Measurements from ENCODE around the gene TRIB2. TPM values are rescaled to one million over a fixed set of nuclear protein-coding genes. Genes with fewer than 3 reads are reported as not detected.

The TRIB2 gene
- polyA plus RNA-seq, 1 of the 3 experiments (the other 2 are of a cell fraction), result 27.5 TPM

DNA sequence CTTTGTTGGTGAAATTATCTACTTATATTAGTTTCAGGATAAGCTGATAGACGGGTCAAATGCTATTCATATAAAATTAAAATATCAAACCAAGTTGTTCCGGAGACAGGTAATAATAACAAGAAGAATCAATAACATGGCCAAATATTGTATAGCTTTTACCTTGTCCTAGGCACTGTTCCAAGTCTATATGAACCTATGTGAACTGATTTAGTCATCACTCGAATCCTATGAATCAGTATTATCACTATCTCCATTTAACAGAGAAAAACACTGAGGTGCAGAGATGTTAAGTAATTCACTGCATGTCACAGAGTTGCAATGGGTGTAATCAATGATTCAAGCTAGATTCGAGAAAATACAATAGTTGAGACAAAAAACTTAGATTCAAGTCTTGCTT, 40.0 kb upstream of the TRIB2 start:
- no peaks in the 10 kb centered on the region for H3K79me2 ChIP-seq (ENCODE audit: insufficient read depth)
- WGBS (ENCODE audit: low lambda C conversion rate), result 66% methylated on average over 4 of the region's 4 CpGs
- H3K27me3 ChIP-seq (ENCODE audit: insufficient read depth), result no peaks in the 10 kb centered on the region
- H4K20me1 ChIP-seq (ENCODE audit: insufficient read depth), result no peaks in the 10 kb centered on the region
- no peak for TF ChIP-seq EP300 (IDR thresholded peaks at IDR 0.05; ENCODE audit: borderline replicate concordance in 1 of 2, low read depth in 1 of 2, low read length in 1 of 2)
- no peak overlapping the region for H2AFZ ChIP-seq (ENCODE audit: low read depth)
- H3K36me3 ChIP-seq (replicated peaks in 1 of 2; ENCODE audit: control insufficient read depth in 1 of 2, insufficient read depth in 2 of 2, low read length in 1 of 2), result no peaks in the 10 kb centered on the region
- no peaks in the 10 kb centered on the region for H3K9me3 ChIP-seq
- ChIA-PET POLR2A (no interaction called here), CTCF (no interaction called here)
- DNase-seq, result no peak
- no peak overlapping the region for H3K27ac ChIP-seq (ENCODE audit: low read depth in 2 of 2, low read length in 1 of 2)
- no peaks in the 10 kb centered on the region for H3K9me2 ChIP-seq
- no peak overlapping the region for H3K9ac ChIP-seq
- no peak overlapping the region for H3K4me2 ChIP-seq
- no peaks in the 10 kb centered on the region for H3F3A ChIP-seq (replicated peaks; ENCODE audit: insufficient read depth)
- H3K4me1 ChIP-seq (ENCODE audit: control insufficient read depth in 1 of 2, insufficient read depth in 2 of 2, low read depth in 1 of 2, low read length in 1 of 2), result no peaks in the 10 kb centered on the region
- H3K4me3 ChIP-seq (ENCODE audit: low read depth in 2 of 2, low read length in 1 of 2), result no peak overlapping the region

DNA sequence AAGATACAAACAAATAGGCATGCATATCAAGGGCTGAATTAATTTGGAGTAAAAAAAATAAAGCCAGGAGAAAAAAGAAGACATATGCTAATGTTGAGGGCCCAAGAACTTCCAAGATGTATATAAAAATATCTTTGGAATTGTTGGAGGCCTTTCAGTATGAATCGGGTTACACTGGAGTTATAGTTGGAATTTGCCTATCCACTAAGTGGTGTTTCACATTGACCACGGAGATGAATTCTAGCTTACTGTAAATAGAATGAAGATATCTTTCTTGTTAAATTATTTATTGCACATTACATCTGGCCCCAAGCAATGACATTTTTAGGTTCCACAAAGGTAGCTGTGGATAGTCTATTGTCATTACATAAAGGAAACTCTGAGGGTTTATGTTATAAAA, 38.5 kb upstream of the TRIB2 start:
- ChIA-PET POLR2A (no interaction called here), CTCF (interaction anchor here (0.5 to 1.9 kb wide), 2 partner anchors 12 to 309 kb away, joined by 3 to 4 read pairs; no protein-coding TSS in a partner anchor)
- H2AFZ ChIP-seq (ENCODE audit: low read depth), result no peak overlapping the region
- no peak overlapping the region for H3K4me3 ChIP-seq (ENCODE audit: low read depth in 2 of 2, low read length in 1 of 2)
- H3K9me2 ChIP-seq, result no peaks in the 10 kb centered on the region
- TF ChIP-seq CHD2 (IDR thresholded peaks at IDR 0.05; ENCODE audit: low read length, partially characterized antibody), result no peak
- TF ChIP-seq YY1 (IDR thresholded peaks at IDR 0.05; ENCODE audit: low read depth), result no peak
- no peak for TF ChIP-seq ELF1 (IDR thresholded peaks at IDR 0.05)
- TF ChIP-seq, protein P1, sequence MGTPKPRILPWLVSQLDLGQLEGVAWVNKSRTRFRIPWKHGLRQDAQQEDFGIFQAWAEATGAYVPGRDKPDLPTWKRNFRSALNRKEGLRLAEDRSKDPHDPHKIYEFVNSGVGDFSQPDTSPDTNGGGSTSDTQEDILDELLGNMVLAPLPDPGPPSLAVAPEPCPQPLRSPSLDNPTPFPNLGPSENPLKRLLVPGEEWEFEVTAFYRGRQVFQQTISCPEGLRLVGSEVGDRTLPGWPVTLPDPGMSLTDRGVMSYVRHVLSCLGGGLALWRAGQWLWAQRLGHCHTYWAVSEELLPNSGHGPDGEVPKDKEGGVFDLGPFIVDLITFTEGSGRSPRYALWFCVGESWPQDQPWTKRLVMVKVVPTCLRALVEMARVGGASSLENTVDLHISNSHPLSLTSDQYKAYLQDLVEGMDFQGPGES (IDR thresholded peaks at IDR 0.05; ENCODE audit: low read depth, low read length), result no peak
- TF ChIP-seq, protein P2, sequence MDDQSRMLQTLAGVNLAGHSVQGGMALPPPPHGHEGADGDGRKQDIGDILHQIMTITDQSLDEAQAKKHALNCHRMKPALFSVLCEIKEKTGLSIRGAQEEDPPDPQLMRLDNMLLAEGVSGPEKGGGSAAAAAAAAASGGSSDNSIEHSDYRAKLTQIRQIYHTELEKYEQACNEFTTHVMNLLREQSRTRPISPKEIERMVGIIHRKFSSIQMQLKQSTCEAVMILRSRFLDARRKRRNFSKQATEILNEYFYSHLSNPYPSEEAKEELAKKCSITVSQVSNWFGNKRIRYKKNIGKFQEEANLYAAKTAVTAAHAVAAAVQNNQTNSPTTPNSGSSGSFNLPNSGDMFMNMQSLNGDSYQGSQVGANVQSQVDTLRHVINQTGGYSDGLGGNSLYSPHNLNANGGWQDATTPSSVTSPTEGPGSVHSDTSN (IDR thresholded peaks at IDR 0.05), result no peak
- no peak for TF ChIP-seq RAD21 (IDR thresholded peaks at IDR 0.05; ENCODE audit: low read length)
- TF ChIP-seq TEAD4 (IDR thresholded peaks at IDR 0.05; ENCODE audit: borderline replicate concordance, insufficient read depth), result no peak
- TF ChIP-seq, protein P3, sequence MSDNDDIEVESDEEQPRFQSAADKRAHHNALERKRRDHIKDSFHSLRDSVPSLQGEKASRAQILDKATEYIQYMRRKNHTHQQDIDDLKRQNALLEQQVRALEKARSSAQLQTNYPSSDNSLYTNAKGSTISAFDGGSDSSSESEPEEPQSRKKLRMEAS (IDR thresholded peaks at IDR 0.05; ENCODE audit: low read depth), result no peak
- TF ChIP-seq, protein P4, sequence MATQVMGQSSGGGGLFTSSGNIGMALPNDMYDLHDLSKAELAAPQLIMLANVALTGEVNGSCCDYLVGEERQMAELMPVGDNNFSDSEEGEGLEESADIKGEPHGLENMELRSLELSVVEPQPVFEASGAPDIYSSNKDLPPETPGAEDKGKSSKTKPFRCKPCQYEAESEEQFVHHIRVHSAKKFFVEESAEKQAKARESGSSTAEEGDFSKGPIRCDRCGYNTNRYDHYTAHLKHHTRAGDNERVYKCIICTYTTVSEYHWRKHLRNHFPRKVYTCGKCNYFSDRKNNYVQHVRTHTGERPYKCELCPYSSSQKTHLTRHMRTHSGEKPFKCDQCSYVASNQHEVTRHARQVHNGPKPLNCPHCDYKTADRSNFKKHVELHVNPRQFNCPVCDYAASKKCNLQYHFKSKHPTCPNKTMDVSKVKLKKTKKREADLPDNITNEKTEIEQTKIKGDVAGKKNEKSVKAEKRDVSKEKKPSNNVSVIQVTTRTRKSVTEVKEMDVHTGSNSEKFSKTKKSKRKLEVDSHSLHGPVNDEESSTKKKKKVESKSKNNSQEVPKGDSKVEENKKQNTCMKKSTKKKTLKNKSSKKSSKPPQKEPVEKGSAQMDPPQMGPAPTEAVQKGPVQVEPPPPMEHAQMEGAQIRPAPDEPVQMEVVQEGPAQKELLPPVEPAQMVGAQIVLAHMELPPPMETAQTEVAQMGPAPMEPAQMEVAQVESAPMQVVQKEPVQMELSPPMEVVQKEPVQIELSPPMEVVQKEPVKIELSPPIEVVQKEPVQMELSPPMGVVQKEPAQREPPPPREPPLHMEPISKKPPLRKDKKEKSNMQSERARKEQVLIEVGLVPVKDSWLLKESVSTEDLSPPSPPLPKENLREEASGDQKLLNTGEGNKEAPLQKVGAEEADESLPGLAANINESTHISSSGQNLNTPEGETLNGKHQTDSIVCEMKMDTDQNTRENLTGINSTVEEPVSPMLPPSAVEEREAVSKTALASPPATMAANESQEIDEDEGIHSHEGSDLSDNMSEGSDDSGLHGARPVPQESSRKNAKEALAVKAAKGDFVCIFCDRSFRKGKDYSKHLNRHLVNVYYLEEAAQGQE (IDR thresholded peaks at IDR 0.05; ENCODE audit: low read depth, low read length), result no peak
- TF ChIP-seq EP300 (IDR thresholded peaks at IDR 0.05; ENCODE audit: borderline replicate concordance in 1 of 2, low read depth in 1 of 2, low read length in 1 of 2), result no peak
- no peak for TF ChIP-seq FOXJ3 (CRISPR knock-in tag; IDR thresholded peaks at IDR 0.05)
- no peak for TF ChIP-seq RXRA (IDR thresholded peaks at IDR 0.05; ENCODE audit: borderline replicate concordance, low read depth)
- TF ChIP-seq GATA2 (CRISPR knock-in tag; IDR thresholded peaks at IDR 0.05), result no peak
- no peak for TF ChIP-seq SMC3 (IDR thresholded peaks at IDR 0.05; ENCODE audit: low read depth, low read length)
- H3K27ac ChIP-seq (ENCODE audit: low read depth in 2 of 2, low read length in 1 of 2), result no peak overlapping the region
- no peak overlapping the region for H3K9ac ChIP-seq
- no peak overlapping the region for H3K4me2 ChIP-seq
- H3K36me3 ChIP-seq (replicated peaks in 1 of 2; ENCODE audit: control insufficient read depth in 1 of 2, insufficient read depth in 2 of 2, low read length in 1 of 2), result no peaks in the 10 kb centered on the region
- H4K20me1 ChIP-seq (ENCODE audit: insufficient read depth), result no peaks in the 10 kb centered on the region
- no peaks in the 10 kb centered on the region for H3K27me3 ChIP-seq (ENCODE audit: insufficient read depth)
- 66% methylated on average over 2 of the region's 2 CpGs for WGBS (ENCODE audit: low lambda C conversion rate)
- no peaks in the 10 kb centered on the region for H3K9me3 ChIP-seq
- no peak for DNase-seq
- H3K79me2 ChIP-seq (ENCODE audit: insufficient read depth), result no peaks in the 10 kb centered on the region
- H3K4me1 ChIP-seq (ENCODE audit: control insufficient read depth in 1 of 2, insufficient read depth in 2 of 2, low read depth in 1 of 2, low read length in 1 of 2), result no peaks in the 10 kb centered on the region
- no peaks in the 10 kb centered on the region for H3F3A ChIP-seq (replicated peaks; ENCODE audit: insufficient read depth)
